Skeletal muscle tissue (tissue), 4 donors: ENCODE results near the gene IGSF6. TPM values are rescaled to one million over a fixed set of nuclear protein-coding genes. Genes with fewer than 3 reads are reported as not detected.
"Not testable (repeated sequence)": the region's sequence is repeated elsewhere in the genome, so short reads cannot be mapped to it uniquely, and the experiment has no call there.

ENCODE experiments used
- H3K27ac ChIP-seq: one replicate; pipeline ENCODE4 v1.7.0; 2013; ENCODE audit warnings: mild to moderate bottlenecking, low read depth, low read length, inconsistent platforms
- H3K27me3 ChIP-seq, 3 donors: one replicate each; pipeline ENCODE4 v1.7.0; 2013; ENCODE audit warnings: low read length in 3 of 3; ENCODE audit not compliant: control insufficient read depth in 3 of 3, insufficient read depth in 3 of 3
- H3K36me3 ChIP-seq, 3 donors: one replicate each; pipeline ENCODE4 v1.7.0; 2013; ENCODE audit warnings: low read length in 3 of 3; ENCODE audit not compliant: control insufficient read depth in 3 of 3, insufficient read depth in 3 of 3
- H3K4me1 ChIP-seq, 3 donors: one replicate each; pipeline ENCODE4 v1.7.0; 2013; ENCODE audit warnings: low read length in 3 of 3, mild to moderate bottlenecking in 3 of 3; ENCODE audit not compliant: control insufficient read depth in 3 of 3, insufficient read depth in 3 of 3
- H3K4me3 ChIP-seq, 3 donors: one replicate each; pipeline ENCODE4 v1.7.0; 2013; ENCODE audit warnings: low read length in 3 of 3
- H3K9ac ChIP-seq, 3 donors: one replicate each; pipeline ENCODE4 v1.7.0; 2013; ENCODE audit warnings: low read length in 3 of 3, mild to moderate bottlenecking in 3 of 3, moderate library complexity in 2 of 3, low read depth in 1 of 3
- H3K9me3 ChIP-seq, 3 donors: one replicate each; pipeline ENCODE4 v1.7.0; 2013; ENCODE audit warnings: low read length in 3 of 3; ENCODE audit not compliant: control insufficient read depth in 3 of 3
- total RNA-seq: library from RNA; depleted of rRNA; stranded (reverse); fragments of >200 nt; gene quantifications from one replicate; pipeline ENCODE4 v1.2.3, GENCODE V29; 2014
- donor health status: Osteomylitis.

IGSF6 gene, protein sequence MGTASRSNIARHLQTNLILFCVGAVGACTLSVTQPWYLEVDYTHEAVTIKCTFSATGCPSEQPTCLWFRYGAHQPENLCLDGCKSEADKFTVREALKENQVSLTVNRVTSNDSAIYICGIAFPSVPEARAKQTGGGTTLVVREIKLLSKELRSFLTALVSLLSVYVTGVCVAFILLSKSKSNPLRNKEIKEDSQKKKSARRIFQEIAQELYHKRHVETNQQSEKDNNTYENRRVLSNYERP
- total RNA-seq = 3.1 TPM

DNA sequence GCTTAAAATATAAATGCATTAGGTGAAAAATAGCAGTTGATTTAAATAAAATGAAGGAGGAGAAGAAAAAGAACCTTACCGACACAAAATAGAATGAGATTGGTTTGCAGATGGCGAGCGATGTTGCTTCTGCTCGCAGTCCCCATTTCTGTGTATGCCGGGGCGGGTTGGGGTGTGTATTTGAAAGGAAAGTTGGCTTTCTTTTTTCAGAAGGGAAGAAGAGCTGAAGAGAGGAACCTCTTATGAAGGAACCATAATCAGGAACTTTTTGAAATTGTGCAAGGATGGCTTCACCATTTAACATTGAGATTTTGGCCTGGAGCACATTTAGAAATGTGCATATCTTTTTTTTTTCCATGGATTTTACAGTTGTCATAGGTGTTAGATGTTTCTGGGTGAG, at the start of gene IGSF6:
Gene IGSF6 (minus strand): TSS at position 156 of the 400 bp plus-strand sequence. CDS start 10 bp downstream, at position 146.
- peaks cover 3 to 8% (median 5%) of the 10 kb centered on the region in 3 donors for H3K36me3 ChIP-seq
- H3K27me3 ChIP-seq = no peaks in the 10 kb centered on the region
- H3K4me1 ChIP-seq = peaks cover 0 to 7% (median 4%) of the 10 kb centered on the region in 3 donors
- no peak within 1 kb of the TSS for H3K27ac ChIP-seq
- H3K9ac ChIP-seq = no peak within 1 kb of the TSS
- no peaks in the 10 kb centered on the region for H3K9me3 ChIP-seq
- no peak within 1 kb of the TSS for H3K4me3 ChIP-seq

GRCh38 chr16:21701271-21701670, 48.9 kb upstream of the IGSF6 start:
- Histone ChIP-seq H3K4me3 (no peak overlapping the region), H3K4me1 (no peaks in the 10 kb centered on the region), H3K36me3 (no peaks in the 10 kb centered on the region), H3K9me3 (no peaks in the 10 kb centered on the region), H3K9ac (no peak overlapping the region), H3K27me3 (no peaks in the 10 kb centered on the region), H3K27ac (no peak overlapping the region)

GRCh38 chr16:21698169-21699032, 46.0 kb upstream of the IGSF6 start:
- Histone ChIP-seq H3K9ac (no peak overlapping the region), H3K4me1 (no peaks in the 10 kb centered on the region), H3K4me3 (no peak overlapping the region), H3K36me3 (no peaks in the 10 kb centered on the region), H3K27me3 (peaks cover 0 to 3% (median 0%) of the 10 kb centered on the region in 3 donors), H3K9me3 (no peaks in the 10 kb centered on the region), H3K27ac (no peak overlapping the region)

DNA sequence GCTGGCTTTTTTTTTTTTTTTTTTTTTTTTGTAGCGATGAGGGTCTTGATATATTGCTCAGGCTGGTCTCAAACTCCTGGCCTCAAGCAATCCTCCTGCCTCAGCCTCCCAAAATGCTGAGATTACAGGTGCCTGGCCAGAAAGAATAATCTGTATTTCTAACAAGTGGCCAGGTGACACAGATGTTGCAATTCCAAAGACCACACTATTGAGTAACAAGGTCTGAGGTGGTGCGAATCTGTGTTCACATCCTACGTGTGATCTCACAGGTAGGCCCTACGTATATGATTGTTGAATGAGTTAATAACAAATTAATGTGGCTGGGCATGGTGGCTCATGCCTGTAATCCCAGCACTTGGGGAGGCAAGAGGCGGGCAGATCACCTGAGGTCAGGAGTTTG, 44.6 kb upstream of the IGSF6 start:
- no peaks in the 10 kb centered on the region for H3K4me1 ChIP-seq
- H3K9me3 ChIP-seq = no peaks in the 10 kb centered on the region
- H3K27me3 ChIP-seq = peaks cover 0 to 3% (median 0%) of the 10 kb centered on the region in 3 donors
- H3K9ac ChIP-seq = no peak overlapping the region
- H3K36me3 ChIP-seq = no peaks in the 10 kb centered on the region
- no peak overlapping the region for H3K4me3 ChIP-seq
- H3K27ac ChIP-seq = no peak overlapping the region

DNA sequence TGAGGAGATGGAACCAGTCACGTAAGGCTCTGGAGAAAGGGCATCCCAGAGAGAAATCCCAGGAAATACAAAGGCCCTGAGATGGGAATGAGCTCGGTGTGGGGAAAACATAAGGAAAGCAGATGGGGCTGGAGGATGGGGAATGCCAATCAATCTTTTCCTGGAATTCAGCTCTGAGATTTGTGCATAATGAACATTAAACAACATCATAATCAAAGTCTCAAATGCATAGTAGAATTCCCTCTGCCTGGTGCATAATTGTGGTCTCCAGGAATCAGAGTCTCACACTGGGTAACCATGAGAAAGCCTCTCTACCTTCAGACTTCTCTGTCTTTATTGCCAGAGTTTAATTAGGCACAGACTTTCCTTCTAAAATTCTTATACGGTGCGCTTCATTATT, 42.2 kb upstream of the IGSF6 start:
- H3K9me3 ChIP-seq = no peaks in the 10 kb centered on the region

DNA sequence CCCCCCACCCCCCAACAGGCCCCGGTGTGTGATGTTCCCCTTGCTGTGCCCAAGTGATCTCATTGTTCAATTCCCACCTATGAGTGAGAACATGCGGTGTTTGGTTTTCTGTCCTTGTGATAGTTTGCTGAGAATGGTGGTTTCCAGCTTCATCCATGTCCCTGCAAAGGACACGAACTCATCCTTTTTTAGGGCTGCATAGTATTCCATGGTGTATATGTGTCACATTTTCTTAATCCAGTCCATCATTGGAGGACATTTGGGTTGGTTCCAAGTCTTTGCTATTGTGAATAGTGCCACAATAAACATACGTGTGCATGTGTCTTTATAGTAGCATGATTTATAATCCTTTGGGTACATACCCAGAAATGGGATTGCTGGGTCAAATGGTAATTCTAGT, 38.6 kb upstream of the IGSF6 start:
- H3K27ac ChIP-seq, H3K9me3 ChIP-seq, H3K4me3 ChIP-seq, H3K27me3 ChIP-seq, H3K9ac ChIP-seq, H3K36me3 ChIP-seq, H3K4me1 ChIP-seq: not testable (repeated sequence)

More for the DNA sequence above, 42.2 kb upstream of the IGSF6 start:
- Histone ChIP-seq H3K4me1 (no peaks in the 10 kb centered on the region), H3K27me3 (peaks cover 0 to 3% (median 0%) of the 10 kb centered on the region in 3 donors), H3K27ac (no peak overlapping the region), H3K9ac (no peak overlapping the region), H3K4me3 (no peak overlapping the region), H3K36me3 (no peaks in the 10 kb centered on the region)

DNA sequence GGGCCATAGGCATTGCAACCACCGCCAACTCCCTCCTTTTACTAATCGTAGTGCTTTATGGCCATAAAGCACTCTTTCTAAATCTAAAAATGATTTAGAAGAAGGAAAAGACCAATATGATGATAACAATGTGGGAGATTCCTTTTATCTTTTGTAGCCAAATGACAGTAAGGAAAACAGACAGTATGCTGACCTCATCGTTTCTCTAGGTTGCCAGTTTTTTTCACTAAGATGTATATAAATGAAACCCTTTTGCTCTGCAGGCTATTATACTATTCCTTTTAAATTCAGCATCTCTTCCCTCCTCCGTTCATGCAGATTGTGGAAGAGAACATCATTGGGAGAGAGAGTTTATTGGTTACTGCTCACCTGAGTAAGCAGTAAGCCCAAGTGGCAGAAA, 36.7 kb upstream of the IGSF6 start:
- no peaks in the 10 kb centered on the region for H3K27me3 ChIP-seq
- H3K27ac ChIP-seq = no peak overlapping the region
- no peaks in the 10 kb centered on the region for H3K4me1 ChIP-seq
- no peak overlapping the region for H3K9ac ChIP-seq
- no peaks in the 10 kb centered on the region for H3K36me3 ChIP-seq
- no peak overlapping the region for H3K4me3 ChIP-seq
- H3K9me3 ChIP-seq = no peaks in the 10 kb centered on the region

DNA sequence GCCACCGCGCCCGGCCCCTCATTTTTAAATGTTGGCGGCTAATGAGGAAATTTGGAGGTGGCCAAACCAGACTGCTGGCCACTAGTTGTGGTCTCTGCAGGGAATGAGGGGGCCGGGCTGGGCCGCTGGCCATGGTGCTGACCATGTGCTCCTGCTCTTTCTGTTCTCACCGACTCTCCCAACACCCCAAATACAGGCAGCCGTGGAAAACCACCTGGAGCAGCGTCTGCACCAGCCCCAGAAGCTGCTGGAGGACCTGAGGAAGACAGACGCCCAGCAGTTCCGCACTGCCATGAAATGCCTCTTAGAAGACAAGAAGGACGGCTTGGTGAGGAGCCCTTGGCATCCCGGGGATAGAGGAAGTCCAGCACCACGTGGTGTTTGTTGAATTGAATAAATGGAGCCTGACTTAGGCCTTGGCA, 32.6 kb upstream of the IGSF6 start:
- Histone ChIP-seq H3K4me3 (no peak overlapping the region), H3K9ac (no peak overlapping the region), H3K27ac (no peak overlapping the region), H3K27me3 (peaks cover 0 to 2% (median 0%) of the 10 kb centered on the region in 3 donors), H3K4me1 (no peaks in the 10 kb centered on the region), H3K9me3 (no peaks in the 10 kb centered on the region), H3K36me3 (no peaks in the 10 kb centered on the region)

DNA sequence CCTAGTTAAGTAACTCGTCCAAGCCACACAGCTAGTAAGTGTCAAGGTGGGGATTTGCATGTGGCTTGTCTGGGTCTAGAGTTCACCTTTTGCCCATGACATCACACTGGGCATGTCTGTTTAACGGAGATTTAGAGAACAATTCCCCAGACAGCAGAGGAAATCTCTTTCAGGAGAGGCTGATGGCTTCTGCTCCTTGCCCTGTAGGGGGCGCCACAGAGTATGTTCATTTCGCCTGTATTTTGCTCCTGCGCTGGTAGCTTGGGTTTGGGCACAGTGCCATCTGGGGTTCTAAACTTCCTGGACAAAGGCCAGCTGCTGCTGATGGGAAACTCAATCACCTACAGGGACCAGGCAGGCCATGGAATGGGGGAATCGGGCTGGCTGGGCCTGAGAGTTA, 31.8 kb upstream of the IGSF6 start:
- H3K9ac ChIP-seq = no peak overlapping the region

DNA sequence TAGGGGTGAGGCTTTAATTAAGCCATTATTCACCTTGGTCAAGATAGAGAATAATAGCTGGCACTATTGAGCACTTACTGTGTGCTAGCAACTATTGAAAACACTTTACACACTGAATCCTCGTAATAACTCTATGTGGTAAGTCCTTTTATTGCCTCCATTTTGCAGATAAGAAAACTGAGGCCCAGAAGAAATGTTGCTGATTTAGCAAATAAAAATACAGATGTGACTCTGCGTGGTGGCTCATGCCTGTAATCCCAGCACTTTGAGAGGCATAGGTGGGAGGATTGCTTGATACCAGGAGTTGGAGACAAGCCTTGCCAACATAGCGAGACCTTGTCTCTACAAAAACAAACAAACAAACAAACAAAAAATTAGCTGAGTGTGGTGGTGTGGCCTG, 30.8 kb upstream of the IGSF6 start:
- H3K9ac ChIP-seq = no peak overlapping the region

More for the DNA sequence above, 31.8 kb upstream of the IGSF6 start:
- Histone ChIP-seq H3K27me3 (peaks cover 0 to 6% (median 0%) of the 10 kb centered on the region in 3 donors), H3K9me3 (no peaks in the 10 kb centered on the region), H3K36me3 (no peaks in the 10 kb centered on the region), H3K27ac (no peak overlapping the region), H3K4me1 (no peaks in the 10 kb centered on the region), H3K4me3 (no peak overlapping the region)

More for the DNA sequence above, 30.8 kb upstream of the IGSF6 start:
- Histone ChIP-seq H3K4me3 (no peak overlapping the region), H3K27ac (no peak overlapping the region), H3K36me3 (no peaks in the 10 kb centered on the region), H3K4me1 (no peaks in the 10 kb centered on the region), H3K9me3 (no peaks in the 10 kb centered on the region), H3K27me3 (peaks cover 0 to 7% (median 0%) of the 10 kb centered on the region in 3 donors)
